HEK293 (cell line): Measurements from ENCODE around the gene EYS.

Source experiments
- CTCF ChIA-PET: fragments of 350-600 bp; formaldehyde crosslinking; extraction: SDS; loops from one replicate; lab custom pipeline; 2021; ENCODE audit warnings: antibody characterized with exemption; lab: Yijun Ruan, JAX
- POLR2A ChIA-PET: fragments of 300-600 bp; formaldehyde crosslinking; extraction: SDS; loops from one replicate; lab custom pipeline; 2020; ENCODE audit warnings: antibody characterized with exemption, inconsistent platforms; lab: Yijun Ruan, JAX
- H3K27ac ChIP-seq: fragments of 200-500 bp; sonication (Bioruptor generic); 2 replicates; pipeline ENCODE4 v1.5.1; 2014; ENCODE audit warnings: low read depth, low read length, control low read depth, inconsistent platforms; ENCODE audit errors: extremely low read depth
- H3K36me3 ChIP-seq, 2 experiments: fragments of 200-500 bp in 1 of 2; sonication (Bioruptor generic) in 1 of 2; 1 replicate in 1 of 2; 2 replicates in 1 of 2; pipeline ENCODE4 v1.5.1; 2014 to 2017; ENCODE audit warnings: inconsistent platforms in 2 of 2, low read length in 2 of 2; ENCODE audit not compliant: control insufficient read depth in 2 of 2, insufficient read depth in 1 of 2
- H3K4me1 ChIP-seq: fragments of 200-500 bp; sonication (Bioruptor generic); 2 replicates; pipeline ENCODE4 v1.5.1; 2014; ENCODE audit warnings: mild to moderate bottlenecking, low read length, inconsistent platforms; ENCODE audit not compliant: control insufficient read depth, insufficient read depth
- H3K4me3 ChIP-seq: 2 replicates; pipeline ENCODE4 v1.5.1; 2011; ENCODE audit warnings: low read depth, mild to moderate bottlenecking, control low read depth, low read length, moderate library complexity
- H3K9me3 ChIP-seq: fragments of 200-500 bp; sonication (Bioruptor generic); 2 replicates; pipeline ENCODE4 v1.5.1; 2014; ENCODE audit warnings: low read depth, low read length, inconsistent platforms; ENCODE audit not compliant: control insufficient read depth, insufficient read depth
- BCL11B ChIP-seq: fragments of 450-650 bp; formaldehyde crosslinking; IDR thresholded peaks from 2 replicates; pipeline ENCODE4 v1.5.1; 2016; ENCODE audit warnings: low read depth, missing biosample characterization, missing genetic modification characterization
- ELK4 ChIP-seq: IDR thresholded peaks from 2 replicates; pipeline ENCODE4 v1.6.1; 2011; ENCODE audit warnings: mild to moderate bottlenecking, low read depth, low read length, borderline replicate concordance
- KLF16 ChIP-seq: fragments of 450-650 bp; formaldehyde crosslinking; IDR thresholded peaks from 2 replicates; pipeline ENCODE4 v1.5.1; 2017; ENCODE audit warnings: missing biosample characterization, missing genetic modification characterization
- MYNN ChIP-seq: fragments of 450-650 bp; formaldehyde crosslinking; IDR thresholded peaks from 2 replicates; pipeline ENCODE4 v1.5.1; 2016; ENCODE audit warnings: missing biosample characterization, missing genetic modification characterization, borderline replicate concordance
- PBX3 ChIP-seq: sonication (generic); formaldehyde crosslinking; IDR thresholded peaks from 2 replicates; pipeline ENCODE4 v1.8.1; 2022; ENCODE audit warnings: mild to moderate bottlenecking, moderate library complexity, missing genetic modification reagents
- SCRT1 ChIP-seq: fragments of 450-650 bp; formaldehyde crosslinking; IDR thresholded peaks from 2 replicates; pipeline ENCODE4 v1.5.1; 2016; ENCODE audit warnings: missing biosample characterization, missing genetic modification characterization, borderline replicate concordance
- ZFP69B ChIP-seq: fragments of 450-650 bp; formaldehyde crosslinking; IDR thresholded peaks from 2 replicates; pipeline ENCODE4 v1.5.1; 2016; ENCODE audit warnings: missing biosample characterization, missing genetic modification characterization
- ZNF184 ChIP-seq: fragments of 450-650 bp; IDR thresholded peaks from 2 replicates; pipeline ENCODE4 v1.5.1; 2018; ENCODE audit warnings: missing biosample characterization, mild to moderate bottlenecking, missing genetic modification characterization
- ZNF292 ChIP-seq: fragments of 450-650 bp; formaldehyde crosslinking; IDR thresholded peaks from 2 replicates; pipeline ENCODE4 v1.5.1; 2016; ENCODE audit warnings: low read depth, missing biosample characterization, missing genetic modification characterization, borderline replicate concordance
- ZNF341 ChIP-seq: fragments of 450-650 bp; formaldehyde crosslinking; IDR thresholded peaks from 2 replicates; pipeline ENCODE4; 2016; ENCODE audit warnings: low read depth, missing biosample characterization, missing genetic modification characterization
- ZNF449 ChIP-seq: fragments of 450-650 bp; formaldehyde crosslinking; IDR thresholded peaks from 2 replicates; pipeline ENCODE4 v1.5.1; 2017; ENCODE audit warnings: missing biosample characterization, mild to moderate bottlenecking, missing genetic modification characterization, moderate library complexity
- ZNF48 ChIP-seq: fragments of 450-650 bp; formaldehyde crosslinking; IDR thresholded peaks from 2 replicates; pipeline ENCODE4 v1.5.1; 2016; ENCODE audit warnings: missing biosample characterization, missing genetic modification characterization
- ZNF529 ChIP-seq: fragments of 450-650 bp; formaldehyde crosslinking; IDR thresholded peaks from 2 replicates; pipeline ENCODE4 v1.5.1; 2017; ENCODE audit warnings: missing genetic modification characterization, missing biosample characterization; ENCODE audit not compliant: insufficient replicate concordance
- ZNF549 ChIP-seq: fragments of 450-650 bp; IDR thresholded peaks from 2 replicates; pipeline ENCODE4 v1.5.1; 2018; ENCODE audit warnings: missing biosample characterization, missing genetic modification characterization, mild to moderate bottlenecking, inconsistent platforms, moderate library complexity
- ZNF560 ChIP-seq: fragments of 450-650 bp; formaldehyde crosslinking; IDR thresholded peaks from 2 replicates; pipeline ENCODE4 v1.5.1; 2017; ENCODE audit warnings: missing biosample characterization, missing genetic modification characterization, borderline replicate concordance
- ZNF658 ChIP-seq: fragments of 450-650 bp; formaldehyde crosslinking; IDR thresholded peaks from 2 replicates; pipeline ENCODE4; 2016; ENCODE audit warnings: missing biosample characterization, missing genetic modification characterization
- ZNF776 ChIP-seq: fragments of 450-650 bp; formaldehyde crosslinking; IDR thresholded peaks from 2 replicates; pipeline ENCODE4 v1.5.0; 2017; ENCODE audit warnings: missing biosample characterization, missing genetic modification characterization, borderline replicate concordance
- ZSCAN18 ChIP-seq: fragments of 450-650 bp; formaldehyde crosslinking; IDR thresholded peaks from 2 replicates; pipeline ENCODE4 v1.5.1; 2016; ENCODE audit warnings: missing biosample characterization, missing genetic modification characterization

EYS gene

GRCh38 chr6:64230530-64230929, 1476.5 kb downstream of the EYS start:
- H3K9me3 ChIP-seq: no peaks in the 10 kb centered on the region
- H3K27ac ChIP-seq: no peak overlapping the region
- H3K4me1 ChIP-seq: no peaks in the 10 kb centered on the region
- no peak for TF ChIP-seq ZNF449 (tag by site-specific recombination)
- TF ChIP-seq BCL11B (tag by site-specific recombination): no peak
- no peak for TF ChIP-seq ELK4
- no peak for TF ChIP-seq ZNF529 (tag by site-specific recombination)
- no peak for TF ChIP-seq ZNF184 (tag by site-specific recombination)
- TF ChIP-seq ZNF48 (tag by site-specific recombination): no peak
- TF ChIP-seq PBX3 (CRISPR knock-in tag): no peak
- no peak for TF ChIP-seq ZNF292 (tag by site-specific recombination)
- TF ChIP-seq ZFP69B: no peak
- TF ChIP-seq ZNF658 (tag by site-specific recombination): no peak
- TF ChIP-seq ZNF549 (tag by site-specific recombination): no peak
- TF ChIP-seq MYNN (tag by site-specific recombination): no peak
- H3K36me3 ChIP-seq: no peaks in the 10 kb centered on the region
- ChIA-PET CTCF (interaction anchor here (1.0 kb wide), 1 partner anchor 19 kb away, joined by 3 read pairs; no protein-coding TSS in a partner anchor), POLR2A (no interaction called here)
- H3K4me3 ChIP-seq: no peak overlapping the region

- TF ChIP-seq ZFP69B (no peak), ZSCAN18 (no peak), ZNF776 (tag by site-specific recombination) (no peak), SCRT1 (no peak), ZNF560 (tag by site-specific recombination) (no peak), KLF16 (no peak), ZNF341 (tag by site-specific recombination) (no peak)
- H3K9me3 ChIP-seq: no peaks in the 10 kb centered on the region
- ChIA-PET CTCF (no interaction called here), POLR2A (no interaction called here)
- H3K36me3 ChIP-seq: no peaks in the 10 kb centered on the region
- no peak overlapping the region for H3K27ac ChIP-seq
- no peaks in the 10 kb centered on the region for H3K4me1 ChIP-seq
- no peak overlapping the region for H3K4me3 ChIP-seq
These were observed 1479.2 kb downstream of the EYS start for GRCh38 chr6:64227863-64228262.
